Retina (tissue), 1 donor: ENCODE results near the gene CCDC33.
"Not testable (repeated sequence)": the region's sequence is repeated elsewhere in the genome, so short reads cannot be mapped to it uniquely, and the experiment has no call there.

ENCODE experiments used
- DNase-seq: peaks from one replicate; pipeline ENCODE4 v3.0.0-alpha.2; 2016

The CCDC33 gene

GRCh38 chr15:74338676-74339075 lies 102.5 kb downstream of the CCDC33 start:
- no peak for DNase-seq

- DNase-seq = no peak
Measured at GRCh38 chr15:74339371-74339770, 103.2 kb downstream of the CCDC33 start.

- no peak for DNase-seq
Measured at GRCh38 chr15:74340150-74340549, 104.0 kb downstream of the CCDC33 start.

GRCh38 chr15:74343127-74343796 lies 107.1 kb downstream of the CCDC33 start:
- DNase-seq = no peak

DNA sequence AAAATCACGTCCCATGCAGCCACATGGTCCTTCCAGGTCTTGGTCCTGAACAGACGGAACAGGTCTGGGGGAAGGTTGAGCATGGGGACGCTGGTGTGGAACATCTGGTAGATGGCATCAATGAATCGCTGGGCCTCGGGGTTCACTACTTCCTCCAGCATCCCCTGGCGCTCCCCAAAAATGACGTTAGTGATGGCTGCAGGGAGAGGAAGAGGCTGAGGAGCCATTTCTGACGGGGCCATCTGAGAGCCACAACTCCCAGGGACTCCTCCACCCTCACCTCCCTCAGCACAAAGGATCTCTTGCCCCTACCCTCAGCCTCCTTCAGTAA lies 107.6 kb downstream of the CCDC33 start:
- DNase-seq = no peak

- DNase-seq = no peak
Measured at GRCh38 chr15:74345051-74345450, 108.9 kb downstream of the CCDC33 start.

- DNase-seq = no peak
Measured at GRCh38 chr15:74347757-74348250, 111.7 kb downstream of the CCDC33 start.

GRCh38 chr15:74349241-74349778 lies 113.2 kb downstream of the CCDC33 start:
- no peak for DNase-seq

DNA sequence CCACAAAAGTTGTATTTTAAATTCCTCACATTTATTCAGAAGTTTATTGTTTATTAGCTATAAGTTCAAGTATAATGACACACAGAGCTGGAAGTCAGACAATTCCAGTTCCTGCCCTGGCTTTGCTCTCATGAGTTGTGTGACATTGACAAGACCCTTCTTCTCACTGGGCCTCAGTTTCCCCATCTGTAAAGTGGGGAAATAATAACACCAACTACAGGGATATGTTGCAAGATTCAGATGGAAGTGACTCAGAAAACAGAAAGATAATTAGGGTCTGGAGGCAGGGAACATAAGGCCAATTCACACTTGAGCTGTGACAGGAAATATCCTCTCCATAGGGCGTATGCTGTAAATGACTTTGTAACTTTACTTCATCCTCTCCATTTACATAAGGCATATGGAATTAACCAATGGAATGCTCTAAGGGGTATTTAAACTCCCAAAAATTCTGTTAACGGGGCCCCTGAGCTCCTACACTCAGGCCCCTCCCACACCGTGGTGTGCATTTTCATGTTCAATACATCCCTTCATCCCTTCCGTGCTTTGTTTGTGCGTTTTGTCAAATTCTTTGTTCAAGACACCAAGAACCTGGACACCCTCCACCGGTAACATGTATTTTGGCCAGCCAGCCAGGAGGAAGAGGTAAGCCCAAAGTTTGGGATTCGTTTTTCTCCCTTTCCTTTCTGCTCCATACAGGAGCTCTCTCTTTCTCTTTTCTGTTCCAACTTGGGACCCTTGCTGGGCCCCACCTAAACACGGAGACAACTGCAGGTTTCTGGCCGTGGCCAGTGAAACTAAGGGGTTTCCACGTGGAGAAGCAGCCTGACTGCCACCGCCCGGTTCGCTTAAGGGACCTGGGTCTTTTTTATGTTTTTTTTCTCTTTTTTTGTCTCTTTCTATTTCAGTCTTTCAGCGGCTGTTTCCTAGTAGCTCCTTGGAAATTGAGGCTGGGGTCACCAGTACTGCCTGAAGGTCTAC lies 114.5 kb downstream of the CCDC33 start:
- DNase-seq = no peak

DNA sequence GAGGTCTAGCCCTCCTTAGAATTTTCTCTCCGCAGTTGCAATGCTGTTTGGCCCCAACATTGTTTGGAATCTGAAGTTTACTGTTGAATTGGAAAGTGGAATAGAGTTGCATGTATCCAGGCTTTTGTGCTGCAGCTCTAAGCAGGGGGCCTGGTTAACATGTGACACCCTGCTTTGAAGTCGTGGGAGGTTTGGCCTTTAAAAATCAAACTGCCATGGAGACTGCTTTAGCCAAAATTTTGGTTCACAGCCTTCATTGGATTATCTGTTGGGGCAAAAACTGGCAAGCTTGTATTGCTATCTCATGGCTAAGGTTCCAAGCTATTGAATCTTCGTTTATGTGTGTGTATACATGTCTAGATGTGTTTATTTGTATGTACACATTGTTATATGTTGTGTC lies 115.5 kb downstream of the CCDC33 start:
- no peak for DNase-seq

DNA sequence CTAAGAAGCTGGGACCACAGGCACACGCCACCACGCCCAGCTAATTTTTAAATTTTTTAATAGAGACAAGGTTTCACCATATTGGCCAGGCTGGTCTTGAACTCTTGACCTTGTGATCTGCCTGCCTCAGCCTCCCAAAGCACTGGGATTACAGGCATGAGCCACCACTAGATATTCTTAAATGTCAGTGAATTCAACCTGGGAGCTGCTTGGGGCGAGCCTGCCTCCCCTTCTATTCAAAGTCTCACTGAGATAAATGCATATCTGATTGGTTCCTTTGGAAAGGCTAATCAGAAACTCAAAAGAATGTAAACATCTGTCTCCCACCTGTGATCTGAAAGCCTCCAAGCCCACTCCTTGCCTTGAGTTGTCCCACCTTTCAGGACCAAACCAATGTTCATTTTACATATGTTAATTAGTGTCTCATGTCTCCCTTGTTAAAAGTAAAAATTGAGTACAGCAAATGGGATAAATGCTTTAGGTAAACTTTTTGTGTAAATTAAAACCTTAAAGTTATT lies 116.3 kb downstream of the CCDC33 start:
- DNase-seq = no peak

- DNase-seq = not testable (repeated sequence)
Measured at GRCh38 chr15:74353992-74354391, 117.9 kb downstream of the CCDC33 start.

- DNase-seq = not testable (repeated sequence)
Measured at GRCh38 chr15:74356050-74356449, 119.9 kb downstream of the CCDC33 start.

- DNase-seq = not testable (repeated sequence)
Measured at GRCh38 chr15:74357514-74357913, 121.4 kb downstream of the CCDC33 start.

DNA sequence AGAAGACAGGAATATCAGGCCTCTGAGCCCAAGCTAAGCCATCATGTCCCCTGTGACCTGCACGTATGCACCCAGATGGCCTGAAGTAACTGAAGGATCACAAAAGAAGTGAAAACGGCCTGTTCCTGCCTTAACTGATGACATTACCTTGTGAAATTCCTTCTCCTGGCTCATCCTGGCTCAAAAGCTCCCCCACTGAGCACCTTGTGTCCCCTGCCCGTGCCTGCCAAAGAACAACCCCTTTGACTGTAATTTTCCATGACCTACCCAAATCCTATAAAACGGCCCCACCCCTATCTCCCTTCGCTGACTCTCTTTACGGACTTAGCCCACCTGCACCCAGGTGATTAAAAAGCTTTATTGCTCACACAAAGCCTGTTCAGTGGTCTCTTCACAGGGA lies 123.2 kb downstream of the CCDC33 start:
- not testable (repeated sequence) for DNase-seq

DNA sequence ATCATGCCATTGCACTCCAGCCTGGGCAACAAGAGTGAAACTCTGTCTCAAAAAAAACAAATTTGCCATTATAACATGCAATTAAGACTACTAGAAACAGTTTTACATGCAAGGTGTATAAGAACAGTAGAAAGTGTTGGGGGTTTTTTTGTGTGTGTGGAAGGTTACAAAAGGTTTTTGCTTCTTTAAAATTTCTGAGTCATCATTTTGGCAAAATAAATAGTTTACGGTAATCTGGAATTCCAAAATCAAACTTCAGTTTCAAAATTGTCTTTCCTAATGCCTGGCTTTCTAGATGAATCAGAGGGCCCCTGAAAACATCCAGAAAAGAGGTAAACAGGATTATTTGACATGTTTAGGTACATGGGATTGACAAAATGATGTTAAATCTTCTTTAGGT lies 124.7 kb downstream of the CCDC33 start:
- DNase-seq = not testable (repeated sequence)

- no peak for DNase-seq
Measured at GRCh38 chr15:74362482-74362881, 126.4 kb downstream of the CCDC33 start.

DNA sequence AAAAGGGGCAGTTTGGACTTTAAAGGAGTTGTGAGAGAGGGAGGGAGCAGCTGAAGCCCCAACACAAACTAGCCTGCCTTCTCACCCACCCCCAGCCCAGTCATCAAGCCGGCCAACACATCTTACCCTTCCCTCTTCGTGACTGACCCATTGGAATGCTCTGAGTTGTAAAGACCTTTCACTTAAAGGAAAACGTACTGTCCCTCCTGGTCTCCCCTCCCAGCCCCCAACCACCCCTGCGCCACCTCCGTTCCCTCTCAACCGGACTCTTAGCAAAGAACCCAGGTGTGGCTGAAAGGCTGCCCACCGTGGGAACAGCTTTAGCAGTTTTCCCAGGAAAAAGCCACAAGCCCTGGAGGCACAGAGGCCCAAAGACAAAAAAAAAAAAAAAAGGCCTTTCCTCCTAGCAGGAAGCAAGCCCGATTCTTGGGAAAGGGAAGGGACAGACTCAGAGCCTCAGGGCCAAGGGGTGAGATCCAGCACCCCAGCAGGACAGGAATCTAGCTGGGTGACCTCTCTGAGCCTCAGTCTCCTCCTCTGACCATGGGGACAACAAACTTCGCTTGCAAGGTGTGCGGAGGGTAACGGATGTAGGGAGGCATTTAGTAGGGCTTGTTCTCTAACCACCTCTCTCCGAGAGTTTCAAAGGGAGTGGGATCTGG lies 128.9 kb downstream of the CCDC33 start:
- DNase-seq = no peak

- peak; percentile 85 for DNase-seq
Measured at GRCh38 chr15:74365598-74366445, 129.7 kb downstream of the CCDC33 start.

GRCh38 chr15:74367296-74367854 lies 131.2 kb downstream of the CCDC33 start, which contains the start of gene CYP11A1:
Gene CYP11A1, minus strand, starts transcription at chr15:74367646. Its CDS starts 61 bp downstream, at chr15:74367585.
- no peak for DNase-seq

- no peak for DNase-seq
Measured at GRCh38 chr15:74368121-74368520, 132.0 kb downstream of the CCDC33 start.
